ENCODE measurements around the gene CPNE2. TPM values are rescaled to one million over a fixed set of nuclear protein-coding genes. Genes with fewer than 3 reads are reported as not detected.

CPNE2 gene
- 15.1 and 23.6 TPM in 2 replicates for total RNA-seq

DNA sequence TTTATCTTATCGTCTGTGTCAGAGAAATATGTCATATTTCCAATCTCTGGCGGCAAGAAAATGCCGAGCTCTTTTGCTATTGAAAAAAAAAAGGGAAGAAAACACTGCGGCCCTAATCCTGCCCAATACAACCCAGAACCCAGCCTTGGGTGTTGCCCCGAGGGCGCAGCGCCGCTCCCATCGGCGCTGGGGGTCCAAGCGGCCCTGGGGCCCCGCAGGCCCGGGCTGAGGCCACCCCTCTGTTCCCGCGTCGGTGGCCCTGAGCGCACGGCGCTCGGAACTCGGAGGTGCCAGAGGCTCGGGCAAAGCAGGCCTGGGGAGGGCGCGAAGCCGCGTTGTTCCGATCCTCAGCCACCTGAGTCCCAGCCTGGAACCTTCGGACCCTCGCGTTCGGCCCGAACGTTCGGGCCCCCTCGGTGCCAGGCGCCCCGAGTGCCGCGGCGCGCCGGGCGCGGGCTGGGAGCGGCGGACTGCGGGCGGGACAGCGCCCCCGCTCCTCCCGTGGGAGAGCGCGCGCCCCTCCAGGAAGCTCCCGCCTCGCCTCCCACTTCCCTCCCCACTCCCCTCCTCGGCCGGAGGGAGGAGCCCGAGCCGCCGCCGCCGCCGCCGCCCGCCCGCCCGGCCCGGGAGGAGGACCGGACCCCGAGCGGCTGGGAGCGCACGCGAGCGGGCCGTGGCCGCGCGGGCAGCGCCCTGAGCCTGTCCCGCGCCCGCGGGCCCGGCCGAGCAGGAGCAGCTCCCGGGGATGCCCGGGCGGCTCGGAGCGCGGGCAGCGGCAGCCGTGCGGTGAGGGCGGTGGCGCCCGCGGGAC is at the start of gene CPNE2:
Gene CPNE2 (plus strand): TSS at position 609 of the 811 bp plus-strand sequence. CDS start 18,160 bp downstream, outside the sequence.

DNA sequence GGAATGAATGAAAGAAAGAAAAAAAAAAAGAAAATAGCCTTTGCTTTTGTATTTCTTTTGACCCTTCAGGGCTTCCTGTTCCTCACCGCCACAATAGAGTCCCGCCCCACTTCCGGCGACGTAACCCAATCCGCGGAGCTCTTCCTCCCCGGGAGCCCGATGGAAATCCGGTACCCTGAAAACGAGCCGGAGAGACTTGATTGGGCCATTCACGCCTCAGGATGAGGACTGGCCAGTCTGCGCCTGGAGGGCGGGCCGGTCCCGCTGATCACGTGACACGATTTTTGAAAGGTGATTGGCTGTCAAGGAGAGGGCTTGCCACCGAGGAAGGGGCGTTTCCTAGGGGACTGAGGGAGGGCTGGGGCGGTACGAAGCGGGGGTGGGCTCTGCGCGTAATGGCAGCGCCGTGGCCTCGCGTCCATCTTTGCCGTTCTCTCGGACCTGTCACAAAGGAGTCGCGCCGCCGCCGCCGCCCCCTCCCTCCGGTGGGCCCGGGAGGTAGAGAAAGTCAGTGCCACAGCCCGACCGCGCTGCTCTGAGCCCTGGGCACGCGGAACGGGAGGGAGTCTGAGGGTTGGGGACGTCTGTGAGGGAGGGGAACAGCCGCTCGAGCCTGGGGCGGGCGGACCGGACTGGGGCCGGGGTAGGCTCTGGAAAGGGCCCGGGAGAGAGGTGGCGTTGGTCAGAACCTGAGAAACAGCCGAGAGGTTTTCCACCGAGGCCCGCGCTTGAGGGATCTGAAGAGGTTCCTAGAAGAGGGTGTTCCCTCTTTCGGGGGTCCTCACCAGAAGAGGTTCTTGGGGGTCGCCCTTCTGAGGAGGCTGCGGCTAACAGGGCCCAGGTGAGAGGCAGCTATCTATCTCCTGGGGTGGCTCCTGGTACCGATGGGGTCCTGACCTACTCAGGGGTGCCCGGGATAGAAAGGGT is 93.8 kb downstream of the CPNE2 start, which contains the start of the genes PSME3IP1 and RSPRY1:
Gene PSME3IP1 (minus strand): TSS at position 95 of the 927 bp plus-strand sequence. CDS start 12,185 bp downstream, outside the sequence.
Gene RSPRY1 (plus strand): TSS at position 385 of the 927 bp plus-strand sequence. CDS start 18,330 bp downstream, outside the sequence.

Other genes starting within 250 kb of the CPNE2 start
- gene SLC12A3, start 227.4 kb upstream of the CPNE2 start, total RNA-seq, result 0.22 and 1.6 TPM in 2 replicates
- 124 and 232 TPM in 2 replicates for gene HERPUD1, start 160.4 kb upstream of the CPNE2 start, total RNA-seq
- not detected in 2 replicates for gene CETP, start 130.6 kb upstream of the CPNE2 start, total RNA-seq
- gene NLRC5, start 103.0 kb upstream of the CPNE2 start, total RNA-seq, result 0.39 and 0.43 TPM in 2 replicates
- gene PSME3IP1, start 93.5 kb downstream of the CPNE2 start, total RNA-seq, result 49.9 and 57.2 TPM in 2 replicates
- 70.7 and 79.7 TPM in 2 replicates for gene RSPRY1, start 93.7 kb downstream of the CPNE2 start, total RNA-seq
- gene ARL2BP, start 152.7 kb downstream of the CPNE2 start, total RNA-seq, result 85.2 and 106 TPM in 2 replicates
- gene PLLP, start 192.1 kb downstream of the CPNE2 start, total RNA-seq, result 1.3 and 7.5 TPM in 2 replicates

All from placental epithelial cell (primary cell).